NOMO-1 (cell line): ENCODE data around the gene DIPK1B.
"Not testable (repeated sequence)": the region's sequence is repeated elsewhere in the genome, so short reads cannot be mapped to it uniquely, and the experiment has no call there.

Source experiments
- DNase-seq, 2 experiments: peaks; one replicate each; lab custom pipeline; 2025; ENCODE audit not compliant: unreplicated experiment in 2 of 2; lab: John Stamatoyannopoulos, UW

The DIPK1B gene

GRCh38 chr9:136697821-136698526, 14.4 kb upstream of the DIPK1B start:
- DNase-seq: peak; percentile 74 to 95

GRCh38 chr9:136698635-136699246, 13.6 kb upstream of the DIPK1B start:
- DNase-seq: no peak

GRCh38 chr9:136700304-136700703, 12.1 kb upstream of the DIPK1B start:
- DNase-seq: no peak

GRCh38 chr9:136700959-136701667, 11.3 kb upstream of the DIPK1B start:
- DNase-seq: peak in 1 of 2 experiments; percentile 41

GRCh38 chr9:136701668-136702053, 10.7 kb upstream of the DIPK1B start:
- DNase-seq: no peak

GRCh38 chr9:136703276-136703860, 9.0 kb upstream of the DIPK1B start:
- peak; percentile 88 to 89 for DNase-seq

- not testable (repeated sequence) for DNase-seq
Measured at GRCh38 chr9:136704741-136705140, 7.6 kb upstream of the DIPK1B start.

- DNase-seq: peak; percentile 65 to 72
Measured at GRCh38 chr9:136705564-136705963, 6.8 kb upstream of the DIPK1B start.

- DNase-seq: no peak
Measured at GRCh38 chr9:136707011-136707410, 5.4 kb upstream of the DIPK1B start.

- no peak for DNase-seq
Measured at GRCh38 chr9:136707849-136708517, 4.4 kb upstream of the DIPK1B start.

GRCh38 chr9:136709454-136710109, 2.8 kb upstream of the DIPK1B start:
- no peak for DNase-seq

GRCh38 chr9:136710543-136710942, 1.8 kb upstream of the DIPK1B start:
- DNase-seq: no peak

- DNase-seq: not testable (repeated sequence)
Measured at GRCh38 chr9:136711219-136711648, 1.1 kb upstream of the DIPK1B start.

GRCh38 chr9:136712690-136713544, 545 bp downstream of the DIPK1B start:
- no peak for DNase-seq

- no peak for DNase-seq
Measured at GRCh38 chr9:136713550-136713949, 1.2 kb downstream of the DIPK1B start.

- DNase-seq: no peak
Measured at GRCh38 chr9:136714096-136714892, 1.9 kb downstream of the DIPK1B start.

- DNase-seq: no peak
Measured at GRCh38 chr9:136714893-136715274, 2.5 kb downstream of the DIPK1B start.

- no peak for DNase-seq
Measured at GRCh38 chr9:136717399-136717798, 5.0 kb downstream of the DIPK1B start.
